Measurements from ENCODE around the gene FBXO48. TPM values are rescaled to one million over a fixed set of nuclear protein-coding genes. Genes with fewer than 3 reads are reported as not detected.

Gene FBXO48
- total and polyA plus RNA-seq, 2 of the 8 experiments (the other 6 are each of a cell fraction or from before 2014, with no cell fraction given) = 1.1 to 1.5 TPM

GRCh38 chr2:68478688-68479087 is 11.6 kb upstream of the FBXO48 start:
- Histone ChIP-seq H3K4me1 (replicated peaks in 1 of 4; ENCODE audit: control insufficient read depth in 3 of 4, insufficient read depth in 4 of 4, low read length in 3 of 4) (0 out of 7 replicates have a peak, but pooled peaks cover 0 to 3% (median 0%) of the 10 kb centered on the region in 4 experiments), H2AK5ac (ENCODE audit: low read depth, low read length) (no peak overlapping the region), H3K4me2 (ENCODE audit: insufficient read depth in 1 of 2, low read depth in 2 of 2, low read length in 2 of 2) (no peak overlapping the region), H3K18ac (ENCODE audit: extremely low read depth, low read length) (no peak overlapping the region), H2BK20ac (ENCODE audit: low read length) (no peak overlapping the region), H3K9ac (replicated peaks in 1 of 4; ENCODE audit: extremely low read depth in 1 of 4, low read depth in 3 of 4, low read length in 3 of 4) (no peak overlapping the region), H2BK5ac (ENCODE audit: low read depth, low read length) (no peak overlapping the region), H3K79me1 (ENCODE audit: low read depth, low read length) (peaks cover 6% of the 10 kb centered on the region; the same call in 1 of the 2 replicates), H3K23me2 (ENCODE audit: low read depth, low read length) (no peaks in the 10 kb centered on the region), H3K4ac (replicated peaks; ENCODE audit: insufficient read length, low read depth, low read length) (no peak overlapping the region), H2BK12ac (ENCODE audit: low read depth, low read length) (no peak overlapping the region), H3K4me3 (ENCODE audit: extremely low read depth in 1 of 4, insufficient read depth in 2 of 4, low read depth in 3 of 4, low read length in 4 of 4) (no peak overlapping the region), H4K91ac (replicated peaks; ENCODE audit: insufficient read length, low read length) (no peak overlapping the region), H3K79me2 (ENCODE audit: control insufficient read depth in 1 of 2, insufficient read depth in 2 of 2, low read length in 2 of 2) (peaks cover 0 to 11% of the 10 kb centered on the region in 2 experiments; a peak in 1 of 4 replicates), H2BK15ac (ENCODE audit: low read length) (no peak overlapping the region), H3K27ac (ENCODE audit: low read depth, low read length) (no peak overlapping the region), H3K9me3 (ENCODE audit: insufficient read depth in 2 of 2, low read depth in 1 of 2, low read length in 1 of 2) (no peaks in the 10 kb centered on the region), H4K8ac (ENCODE audit: extremely low read depth, insufficient read depth, low read length) (no peak overlapping the region), H4K20me1 (replicated peaks in 1 of 2; ENCODE audit: control insufficient read depth in 1 of 2, insufficient read depth in 2 of 2, low read length in 2 of 2) (peaks cover 0 to 1% of the 10 kb centered on the region in 2 experiments), H2AFZ (ENCODE audit: low read length) (no peak overlapping the region), H2BK120ac (replicated peaks; ENCODE audit: low read depth, low read length) (no peak overlapping the region), H3K27me3 (replicated peaks in 1 of 4; ENCODE audit: control insufficient read depth in 3 of 4, extremely low read depth in 1 of 4, insufficient read depth in 3 of 4, low read length in 3 of 4) (no peaks in the 10 kb centered on the region), H3K14ac (ENCODE audit: insufficient read length) (no peak overlapping the region), H3K36me3 (ENCODE audit: control insufficient read depth in 2 of 4, insufficient read depth in 4 of 4, low read length in 3 of 4) (no peaks in the 10 kb centered on the region), H3K56ac (replicated peaks; ENCODE audit: insufficient read length, low read depth, low read length) (no peak overlapping the region), H4K5ac (ENCODE audit: insufficient read length, low read depth, low read length) (no peak overlapping the region), H3K23ac (ENCODE audit: insufficient read length) (no peak overlapping the region)
- FAIRE-seq (no peak), DNase-seq (ENCODE audit: low read depth in 1 of 2, low spot score in 2 of 2) (no peak)
- POLR2A ChIA-PET (ENCODE audit: partially characterized antibody) = interaction anchor here (1.1 kb wide), 1 partner anchor 15 kb away, joined by 4 read pairs; no protein-coding TSS in a partner anchor
- CTCF ChIA-PET (ENCODE audit: partially characterized antibody) = interaction anchor here (1.6 to 1.7 kb wide), 2 partner anchors 9 to 116 kb away, joined by 4 to 6 read pairs; no protein-coding TSS in a partner anchor
- 80% methylated on average over 1 of the region's 1 CpG; no CpG with 5 or more reads in 1 of the 2 experiments for WGBS, 2 experiments (ENCODE audit: extremely low coverage in 1 of 2, insufficient coverage in 1 of 2, insufficient read length in 1 of 2, insufficient replicate concordance in 2 of 2, low coverage in 1 of 2, low lambda C conversion rate in 2 of 2, missing lambda C conversion rate in 1 of 2)
- TF ChIP-seq BRCA1 (IDR thresholded peaks at IDR 0.05; ENCODE audit: low read depth, low read length) (no peak), RBBP5 (IDR thresholded peaks at IDR 0.05; ENCODE audit: borderline replicate concordance, low read depth, low read length) (no peak), TAF1 (IDR thresholded peaks at IDR 0.05; ENCODE audit: low read depth, low read length) (no peak)
